PC-3 (cell line): ENCODE results near the gene PTH1R. TPM values are rescaled to one million over a fixed set of nuclear protein-coding genes. Genes with fewer than 3 reads are reported as not detected.

ENCODE experiments used
- ATAC-seq: fragments of 200-7000 bp; cut with Tn5 transposase; 2 replicates; pipeline ENCODE4 v1.9.1; 2020; ENCODE audit warnings: mild to moderate bottlenecking, moderate library complexity
- BruUV-seq: library from RNA; stranded (reverse); fragments of 400-500 nt; replicated peaks from 2 replicates; lab custom pipeline; 2021; lab: Mats Ljungman, UMichigan
- CTCF ChIA-PET: fragments of 300-600 bp; sonication (Branson Sonifier 250); formaldehyde crosslinking; loops from one replicate; lab custom pipeline; 2022; ENCODE audit warnings: antibody characterized with exemption; lab: Charles Lee
- POLR2A ChIA-PET: fragments of 300-600 bp; sonication (Branson Sonifier 250); formaldehyde crosslinking; loops from one replicate; lab custom pipeline; 2022; ENCODE audit warnings: antibody characterized with exemption; ENCODE audit not compliant: unreplicated experiment; lab: Charles Lee
- DNase-seq: peaks from one replicate; pipeline ENCODE4 v3.0.0-alpha.2; 2015
- H2AFZ ChIP-seq: fragments of 300-600 bp; sonication (generic); 2 replicates; pipeline ENCODE4 v1.6.0; 2016; ENCODE audit warnings: antibody characterized with exemption, low read length
- H3F3A ChIP-seq: fragments of 300-600 bp; sonication (generic); one replicate; pipeline ENCODE4 v1.6.0; 2017; ENCODE audit warnings: antibody characterized with exemption, low read length, control low read depth, mild to moderate bottlenecking; ENCODE audit not compliant: unreplicated experiment
- H3K27ac ChIP-seq: fragments of 300-600 bp; sonication (generic); 2 replicates; pipeline ENCODE4 v1.5.1; 2016; ENCODE audit warnings: mild to moderate bottlenecking, low read length
- H3K27me3 ChIP-seq: fragments of 300-600 bp; sonication (generic); 2 replicates; pipeline ENCODE4 v1.6.1; 2016; ENCODE audit warnings: low read length, mixed read lengths
- H3K36me3 ChIP-seq: fragments of 300-600 bp; sonication (generic); 2 replicates; pipeline ENCODE4 v1.6.1; 2016; ENCODE audit warnings: low read depth, mixed run types, low read length, mixed read lengths
- H3K4me1 ChIP-seq: fragments of 300-600 bp; sonication (generic); 2 replicates; pipeline ENCODE4 v1.5.1; 2016; ENCODE audit warnings: low read length; ENCODE audit not compliant: insufficient read depth
- H3K4me2 ChIP-seq: fragments of 300-600 bp; sonication (generic); 2 replicates; pipeline ENCODE4 v1.6.0; 2016; ENCODE audit warnings: low read length
- H3K4me3 ChIP-seq: fragments of 300-600 bp; sonication (generic); 2 replicates; pipeline ENCODE4 v1.5.1; 2016; ENCODE audit warnings: mild to moderate bottlenecking, low read length, mixed read lengths
- H3K79me2 ChIP-seq: fragments of 300-600 bp; sonication (generic); 2 replicates; pipeline ENCODE4 v1.6.1; 2017; ENCODE audit warnings: low read length, mixed read lengths
- H3K9ac ChIP-seq: fragments of 300-600 bp; sonication (generic); 2 replicates; pipeline ENCODE4 v1.6.0; 2016; ENCODE audit warnings: mild to moderate bottlenecking, low read length
- H3K9me2 ChIP-seq: fragments of 300-600 bp; sonication (generic); replicated peaks from 2 replicates; pipeline ENCODE4 v1.6.1; 2016; ENCODE audit warnings: mixed run types, low read length, mixed read lengths
- H3K9me3 ChIP-seq: fragments of 300-600 bp; sonication (generic); 2 replicates; pipeline ENCODE4 v1.6.1; 2016; ENCODE audit warnings: low read length, mixed read lengths
- H4K20me1 ChIP-seq: fragments of 300-600 bp; sonication (generic); 2 replicates; pipeline ENCODE4 v1.6.1; 2016; ENCODE audit warnings: low read length, mixed read lengths
- CTCF ChIP-seq: fragments of 300-600 bp; sonication (generic); conservative IDR thresholded peaks from 2 replicates; pipeline ENCODE4 v1.5.1; 2017; ENCODE audit warnings: antibody characterized with exemption, low read depth, mild to moderate bottlenecking, low read length
- EZH2 ChIP-seq: fragments of 300-600 bp; sonication (generic); IDR thresholded peaks from one replicate; pipeline ENCODE4 v1.6.1; 2017; ENCODE audit warnings: antibody characterized with exemption, mild to moderate bottlenecking, low read length; ENCODE audit not compliant: unreplicated experiment
- EZH2phosphoT487 ChIP-seq: fragments of 300-600 bp; sonication (generic); IDR thresholded peaks from 2 replicates; pipeline ENCODE4 v1.6.1; 2018; ENCODE audit warnings: mild to moderate bottlenecking, antibody characterized with exemption, low read length, borderline replicate concordance
- intact Hi-C: fragments of 100-400 bp; cut with micrococcal nuclease; formaldehyde crosslinking; loops from 2 replicates; pipeline ENCODE4 v1.9.0; 2023
- total RNA-seq: library from RNA; depleted of rRNA; stranded (reverse); fragments of >200 nt; gene quantifications from 2 replicates; pipeline ENCODE4 v1.2.3, GENCODE V29; 2014

Gene PTH1R
- total RNA-seq, 1 experiment from 2014 or later: not detected

GRCh38 chr3:46947546-46947901 is 70.0 kb downstream of the PTH1R start:
- Histone ChIP-seq H3K4me3 (no peak overlapping the region), H3K9me2 (no peaks in the 10 kb centered on the region), H3K9me3 (no peaks in the 10 kb centered on the region), H3K79me2 (peaks cover 98% of the 10 kb centered on the region), H3K9ac (no peak overlapping the region), H3K36me3 (peaks cover 26% of the 10 kb centered on the region), H4K20me1 (peaks cover 88% of the 10 kb centered on the region), H3F3A (no peaks in the 10 kb centered on the region), H3K4me1 (peaks cover 52% of the 10 kb centered on the region), H3K4me2 (peak overlapping the region; percentile 14; the same call in 1 of the 2 replicates), H2AFZ (no peak overlapping the region), H3K27ac (no peak overlapping the region; the same call in 1 of the 2 replicates), H3K27me3 (no peaks in the 10 kb centered on the region)
- DNase-seq (no peak), ATAC-seq (no peak; the same call in 1 of the 2 replicates)
- TF ChIP-seq EZH2phosphoT487 (no peak), CTCF (no peak), EZH2 (no peak)
- intact Hi-C loops: no loop called here
- POLR2A ChIA-PET: interaction anchor here (0.6 kb wide), 1 partner anchor 27 kb away, joined by 4 read pairs; no protein-coding TSS in a partner anchor
- CTCF ChIA-PET: no interaction called here
- no TSS peak for BruUV-seq

- H3F3A ChIP-seq: no peaks in the 10 kb centered on the region
- H3K4me3 ChIP-seq: no peak overlapping the region
- H3K36me3 ChIP-seq: peaks cover 19% of the 10 kb centered on the region
- H4K20me1 ChIP-seq: peaks cover 88% of the 10 kb centered on the region
- H3K9me3 ChIP-seq: no peaks in the 10 kb centered on the region
- peaks cover 45% of the 10 kb centered on the region for H3K4me1 ChIP-seq
- H3K9ac ChIP-seq: no peak overlapping the region
- peak; percentile 10 for DNase-seq
- no peaks in the 10 kb centered on the region for H3K27me3 ChIP-seq
- peaks cover 98% of the 10 kb centered on the region for H3K79me2 ChIP-seq
- CTCF ChIA-PET: no interaction called here
- H3K9me2 ChIP-seq: no peaks in the 10 kb centered on the region
- no TSS peak for BruUV-seq
- no peak overlapping the region for H2AFZ ChIP-seq
- POLR2A ChIA-PET: interaction anchor here (0.6 kb wide), 1 partner anchor 26 kb away, joined by 4 read pairs; no protein-coding TSS in a partner anchor
- H3K27ac ChIP-seq: no peak overlapping the region
- TF ChIP-seq CTCF (no peak), EZH2phosphoT487 (no peak), EZH2 (no peak)
- intact Hi-C loops: no loop called here
- peak overlapping the region; percentile 14; the same call in 1 of the 2 replicates for H3K4me2 ChIP-seq
- ATAC-seq: no peak
Observed at GRCh38 chr3:46947981-46948791, 70.7 kb downstream of the PTH1R start.
